Measurements from ENCODE around the gene FOXJ3. TPM values are rescaled to one million over a fixed set of nuclear protein-coding genes. Genes with fewer than 3 reads are reported as not detected.

The FOXJ3 gene
- total and polyA plus RNA-seq, 2 experiments from 2014 or later = 19.0 to 39.0 TPM

DNA sequence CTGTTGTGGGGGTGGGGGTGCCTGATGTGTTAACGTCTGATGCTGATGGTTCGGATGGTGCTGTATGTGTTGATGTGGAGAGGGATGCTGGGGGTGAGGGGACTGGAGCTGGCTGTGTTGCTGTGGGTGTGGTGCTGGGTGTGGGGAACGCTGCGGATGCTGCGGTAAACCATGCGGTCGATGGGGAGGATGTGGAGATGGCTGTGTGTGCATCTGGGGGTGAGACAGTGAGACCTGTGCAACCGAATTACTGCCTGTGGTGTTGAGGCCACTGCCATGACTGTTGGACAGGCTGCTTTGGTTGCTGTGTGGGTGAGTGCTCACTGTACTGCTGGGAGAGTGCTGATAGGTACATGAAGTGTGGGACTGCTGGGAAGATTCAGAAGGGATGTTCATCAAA, 143.7 kb downstream of the FOXJ3 start:
- TF ChIP-seq CTCF (IDR thresholded peaks at IDR 0.05; ENCODE audit: poor library complexity) (no peak), EZH2phosphoT487 (IDR thresholded peaks at IDR 0.05; ENCODE audit: low read depth, severe bottlenecking, unreplicated experiment) (no peak), EZH2 (IDR thresholded peaks at IDR 0.05; ENCODE audit: borderline replicate concordance) (no peak)
- Histone ChIP-seq H3K4me2 (no peak overlapping the region), H2AFZ (no peak overlapping the region), H3K4me1 (ENCODE audit: insufficient read depth) (no peaks in the 10 kb centered on the region), H4K20me1 (ENCODE audit: insufficient read depth, poor library complexity, severe bottlenecking) (peaks cover 4% of the 10 kb centered on the region), H3K27ac (no peak overlapping the region), H3K9me3 (ENCODE audit: low read depth) (no peaks in the 10 kb centered on the region), H3K79me2 (no peaks in the 10 kb centered on the region), H3K9me2 (replicated peaks; ENCODE audit: insufficient read depth) (no peaks in the 10 kb centered on the region), H3K36me3 (replicated peaks; ENCODE audit: insufficient read depth, low read depth) (no peaks in the 10 kb centered on the region), H3K4me3 (no peak overlapping the region), H3K27me3 (no peaks in the 10 kb centered on the region)
- DNase-seq (ENCODE audit: low spot score) = no peak
- WGBS (ENCODE audit: low lambda C conversion rate, missing lambda C conversion rate) = 96% methylated on average over 8 of the region's 8 CpGs

DNA sequence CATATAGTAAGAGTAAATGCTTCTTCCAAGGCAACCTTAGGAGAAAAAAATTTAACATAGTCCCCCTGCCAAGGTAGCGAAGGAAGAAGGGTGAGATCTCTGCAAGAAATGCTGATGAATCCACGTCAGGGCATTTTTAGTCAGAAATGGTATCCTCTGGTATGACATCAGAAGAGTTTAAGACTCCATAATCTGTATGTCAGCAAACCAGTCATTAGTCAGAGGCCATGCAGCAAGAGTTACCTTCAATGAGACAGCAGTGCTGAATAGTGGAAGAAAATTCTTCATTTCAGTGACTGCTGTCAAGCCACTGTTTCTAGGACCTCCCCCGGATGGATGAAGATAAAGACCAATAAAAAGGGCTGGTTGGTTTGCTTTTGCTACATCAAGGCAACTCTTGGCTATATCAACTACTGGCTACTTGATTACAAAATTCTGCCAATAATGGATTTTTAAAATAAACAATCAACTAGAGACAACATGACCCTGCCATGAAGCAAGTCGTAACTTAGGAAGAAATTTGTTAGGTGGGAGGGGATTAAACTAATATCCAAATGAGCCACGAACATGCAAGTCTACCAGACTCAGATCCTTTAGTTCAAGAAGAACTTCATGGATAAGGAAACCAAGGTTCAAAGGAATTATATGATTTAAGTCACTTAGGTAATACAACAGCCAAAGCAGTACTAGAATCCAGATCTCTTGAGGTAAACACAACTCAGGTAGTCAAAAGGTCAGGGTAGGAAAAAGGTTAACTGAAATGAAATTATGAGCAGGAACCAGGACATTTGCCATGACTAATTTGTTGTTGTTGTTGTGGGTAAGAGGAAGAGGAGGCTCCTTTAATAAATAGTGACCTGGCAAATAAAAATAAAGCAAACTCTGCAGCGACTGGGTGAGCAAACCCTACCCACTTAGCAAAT, 144.8 kb downstream of the FOXJ3 start:
- peaks cover 4% of the 10 kb centered on the region for H3K79me2 ChIP-seq
- H3K27me3 ChIP-seq = no peaks in the 10 kb centered on the region
- 87% methylated on average over 6 of the region's 6 CpGs for WGBS (ENCODE audit: low lambda C conversion rate, missing lambda C conversion rate)
- H3K27ac ChIP-seq = no peak overlapping the region
- no peak overlapping the region for H3K4me3 ChIP-seq
- no peaks in the 10 kb centered on the region for H3K9me3 ChIP-seq (ENCODE audit: low read depth)
- H3K4me1 ChIP-seq (ENCODE audit: insufficient read depth) = no peaks in the 10 kb centered on the region
- no peak overlapping the region for H2AFZ ChIP-seq
- peaks cover 4% of the 10 kb centered on the region for H4K20me1 ChIP-seq (ENCODE audit: insufficient read depth, poor library complexity, severe bottlenecking)
- no peak overlapping the region for H3K4me2 ChIP-seq
- no peak for DNase-seq (ENCODE audit: low spot score)
- no peaks in the 10 kb centered on the region for H3K36me3 ChIP-seq (replicated peaks; ENCODE audit: insufficient read depth, low read depth)
- TF ChIP-seq CTCF (IDR thresholded peaks at IDR 0.05; ENCODE audit: poor library complexity) = no peak
- no peak for TF ChIP-seq EZH2 (IDR thresholded peaks at IDR 0.05; ENCODE audit: borderline replicate concordance)
- no peak for TF ChIP-seq EZH2phosphoT487 (IDR thresholded peaks at IDR 0.05; ENCODE audit: low read depth, severe bottlenecking, unreplicated experiment)
- no peaks in the 10 kb centered on the region for H3K9me2 ChIP-seq (replicated peaks; ENCODE audit: insufficient read depth)

DNA sequence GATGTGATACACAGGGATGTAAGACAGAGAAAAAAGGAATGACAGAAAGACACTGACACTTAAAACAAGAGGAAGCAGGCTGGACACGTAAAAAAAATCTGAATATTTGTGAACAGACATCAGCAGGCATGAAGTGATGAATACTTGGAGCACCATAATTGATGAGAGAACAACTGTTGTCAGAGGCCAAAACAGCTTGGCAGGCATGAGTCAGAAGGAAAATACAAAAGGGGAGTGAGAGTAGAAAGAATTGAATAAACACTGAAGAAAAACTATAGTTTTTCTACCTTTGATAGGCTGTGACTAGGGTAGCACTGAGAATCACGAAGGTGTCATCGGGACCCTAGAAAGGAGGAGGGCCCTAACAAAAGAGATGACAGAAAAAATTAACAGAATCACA, 148.9 kb downstream of the FOXJ3 start:
- no peak for TF ChIP-seq EZH2 (IDR thresholded peaks at IDR 0.05; ENCODE audit: borderline replicate concordance)
- no peak for TF ChIP-seq CTCF (IDR thresholded peaks at IDR 0.05; ENCODE audit: poor library complexity)
- no peak for TF ChIP-seq EZH2phosphoT487 (IDR thresholded peaks at IDR 0.05; ENCODE audit: low read depth, severe bottlenecking, unreplicated experiment)

More for the DNA sequence above, 148.9 kb downstream of the FOXJ3 start:
- Histone ChIP-seq H3K4me3 (no peak overlapping the region), H3K27me3 (no peaks in the 10 kb centered on the region), H3K27ac (no peak overlapping the region), H3K4me2 (no peak overlapping the region), H2AFZ (no peak overlapping the region), H4K20me1 (ENCODE audit: insufficient read depth, poor library complexity, severe bottlenecking) (peaks cover 4% of the 10 kb centered on the region), H3K9me2 (replicated peaks; ENCODE audit: insufficient read depth) (no peaks in the 10 kb centered on the region), H3K36me3 (replicated peaks; ENCODE audit: insufficient read depth, low read depth) (no peaks in the 10 kb centered on the region), H3K79me2 (peaks cover 4% of the 10 kb centered on the region), H3K9me3 (ENCODE audit: low read depth) (no peaks in the 10 kb centered on the region), H3K4me1 (ENCODE audit: insufficient read depth) (no peaks in the 10 kb centered on the region)
- 88% methylated on average over 3 of the region's 3 CpGs for WGBS (ENCODE audit: low lambda C conversion rate, missing lambda C conversion rate)
- no peak for DNase-seq (ENCODE audit: low spot score)
